HFF-Myc (cell line): Measurements from ENCODE around the gene KIR2DL3.

Experiments used
- DNase-seq: peaks from one replicate; pipeline ENCODE4 v3.0.0-alpha.2; 2011; ENCODE audit warnings: low read depth; ENCODE audit errors: extremely low read depth
- H3K4me3 ChIP-seq: replicated peaks from 2 replicates; pipeline ENCODE4 v1.5.1; 2011; ENCODE audit warnings: low read depth, mild to moderate bottlenecking, control low read depth, low read length
- CTCF ChIP-seq: IDR thresholded peaks from 2 replicates; pipeline ENCODE4 v1.5.1; 2012; ENCODE audit warnings: mild to moderate bottlenecking, low read depth, low read length, control low read depth; ENCODE audit errors: missing control alignments

The KIR2DL3 gene

DNA sequence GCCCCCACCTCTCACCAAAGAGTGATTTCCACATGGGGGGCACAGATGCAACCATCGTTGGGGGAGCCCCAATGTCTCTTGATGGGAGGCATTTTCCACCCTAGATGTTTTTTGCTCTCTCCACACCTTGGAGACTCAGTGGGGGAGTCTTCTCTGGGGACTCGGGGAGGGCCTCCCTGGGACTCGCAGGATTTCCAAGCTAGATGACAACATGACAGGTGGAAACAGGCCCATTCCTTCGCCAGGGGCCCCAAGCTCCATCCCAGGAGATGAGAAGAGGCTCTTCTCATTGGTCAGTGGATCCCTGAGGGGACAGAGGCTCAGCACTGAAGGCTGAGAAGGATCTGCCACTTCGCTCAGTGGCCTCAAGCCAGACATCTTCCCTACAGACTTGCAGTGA lies 52.4 kb downstream of the KIR2DL3 start:
- TF ChIP-seq CTCF, result no peak
- no peak for DNase-seq
- no peak overlapping the region for H3K4me3 ChIP-seq

DNA sequence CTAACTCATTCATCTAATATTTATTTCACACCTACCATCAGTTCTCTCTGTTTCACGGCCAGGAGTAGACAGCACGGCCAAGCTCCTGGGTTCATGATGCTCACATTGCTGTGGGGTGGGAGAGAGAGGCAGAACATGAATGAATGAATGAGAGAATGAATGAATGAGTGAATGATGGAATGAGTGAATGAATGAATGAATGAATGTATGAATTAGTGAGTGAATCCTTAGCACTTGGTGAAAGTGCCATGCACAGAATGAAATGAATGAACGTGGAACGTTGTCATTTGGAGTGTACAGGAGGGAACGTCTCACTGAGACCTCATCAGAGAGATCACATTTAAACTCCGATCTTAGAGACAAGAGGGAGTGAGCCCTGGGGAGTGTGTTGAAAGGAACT lies 53.2 kb downstream of the KIR2DL3 start:
- TF ChIP-seq CTCF, result no peak
- H3K4me3 ChIP-seq, result no peak overlapping the region
- DNase-seq, result no peak

- no peak for DNase-seq
- no peak for TF ChIP-seq CTCF
Measured at GRCh38 chr19:54792814-54793213, 54.5 kb downstream of the KIR2DL3 start.

DNA sequence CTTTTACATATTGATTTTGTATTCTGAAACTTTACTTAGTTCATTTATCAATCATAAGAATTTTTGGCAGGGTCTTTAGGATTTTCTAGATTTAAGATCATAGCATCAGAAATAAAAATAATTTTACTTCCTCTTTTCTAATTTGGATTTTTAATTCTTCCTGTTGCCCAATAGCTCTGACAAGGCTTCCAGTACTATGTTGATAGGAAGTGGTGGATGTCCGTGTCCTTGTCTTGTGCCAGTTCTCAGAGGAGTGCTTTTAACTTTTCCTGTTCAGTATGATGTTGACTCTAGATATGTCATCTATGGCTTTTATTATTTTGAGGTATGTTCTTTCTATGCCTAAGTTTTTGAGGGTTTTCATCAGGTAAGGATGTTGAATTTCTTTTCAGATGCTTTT lies 57.4 kb downstream of the KIR2DL3 start:
- H3K4me3 ChIP-seq, result no peak overlapping the region
- DNase-seq, result no peak
- no peak for TF ChIP-seq CTCF

More at GRCh38 chr19:54792814-54793213, 54.5 kb downstream of the KIR2DL3 start:
- H3K4me3 ChIP-seq, result no peak overlapping the region
